ENCODE results near the gene CALD1. TPM values are rescaled to one million over a fixed set of nuclear protein-coding genes. Genes with fewer than 3 reads are reported as not detected.

Gene CALD1
- total RNA-seq, 3 donors from 2014 or later: 252 to 335 (median 266) TPM

GRCh38 chr7:134856691-134857090 lies 77.3 kb downstream of the CALD1 start:
- Histone ChIP-seq H3K9me3 (no peaks in the 10 kb centered on the region), H3K27me3 (no peaks in the 10 kb centered on the region), H3K27ac (peak overlapping the region in 1 of 2 donors; percentile 2), H3K36me3 (no peaks in the 10 kb centered on the region), H3K4me1 (peaks cover 0 to 11% of the 10 kb centered on the region in 2 donors), H3K4me3 (no peak overlapping the region)
- intact Hi-C loops (cut with DNase I; ENCODE audit: low total_unique reads): no loop called here
- no peak for DNase-seq (ENCODE audit: low spot score in 2 of 2)
- TF ChIP-seq POLR2A (IDR thresholded peaks at IDR 0.05) (no peak), POLR2AphosphoS5 (IDR thresholded peaks at IDR 0.05) (no peak), CTCF (IDR thresholded peaks at IDR 0.05) (no peak)

- intact Hi-C loops (cut with DNase I; ENCODE audit: low total_unique reads): no loop called here
These were observed 78.5 kb downstream of the CALD1 start for GRCh38 chr7:134857958-134858357.

DNA sequence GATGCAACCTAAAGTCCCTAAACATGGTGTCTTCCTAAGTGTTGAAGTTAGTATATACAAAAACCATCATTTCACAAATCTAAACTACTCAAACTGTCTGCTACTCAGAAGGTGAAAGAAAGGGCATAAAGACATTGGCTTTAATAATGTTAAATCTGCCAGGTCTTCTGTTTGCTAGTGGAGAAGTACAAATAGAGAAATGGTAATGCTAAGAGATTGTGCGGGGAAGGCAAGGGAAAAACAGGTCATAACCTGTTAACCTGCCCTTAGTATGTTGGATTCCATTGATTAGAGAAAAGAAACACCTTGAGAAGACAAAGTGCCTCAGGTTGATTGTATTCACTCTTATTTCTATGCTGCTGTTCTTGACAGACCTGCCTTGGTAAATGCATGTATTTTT lies 80.3 kb downstream of the CALD1 start:
- Histone ChIP-seq H3K4me3 (no peak overlapping the region), H3K4me1 (peaks cover 0 to 10% of the 10 kb centered on the region in 2 donors), H3K27me3 (no peaks in the 10 kb centered on the region), H3K36me3 (no peaks in the 10 kb centered on the region), H3K9me3 (no peaks in the 10 kb centered on the region), H3K27ac (no peak overlapping the region)
- no peak for TF ChIP-seq POLR2AphosphoS5 (IDR thresholded peaks at IDR 0.05)
- no peak for TF ChIP-seq POLR2A (IDR thresholded peaks at IDR 0.05)
- no peak for TF ChIP-seq CTCF (IDR thresholded peaks at IDR 0.05)
- intact Hi-C loops (cut with DNase I; ENCODE audit: low total_unique reads): no loop called here
- no peak for DNase-seq (ENCODE audit: low spot score in 2 of 2)

More at GRCh38 chr7:134857958-134858357, 78.5 kb downstream of the CALD1 start:
- no peaks in the 10 kb centered on the region for H3K9me3 ChIP-seq
- peaks cover 0 to 11% of the 10 kb centered on the region in 2 donors for H3K4me1 ChIP-seq
- no peaks in the 10 kb centered on the region for H3K27me3 ChIP-seq
- DNase-seq (ENCODE audit: low spot score in 2 of 2): no peak
- TF ChIP-seq POLR2AphosphoS5 (IDR thresholded peaks at IDR 0.05): no peak
- no peak for TF ChIP-seq POLR2A (IDR thresholded peaks at IDR 0.05)
- TF ChIP-seq CTCF (IDR thresholded peaks at IDR 0.05): no peak
- no peaks in the 10 kb centered on the region for H3K36me3 ChIP-seq
- no peak overlapping the region for H3K4me3 ChIP-seq
- no peak overlapping the region for H3K27ac ChIP-seq

DNA sequence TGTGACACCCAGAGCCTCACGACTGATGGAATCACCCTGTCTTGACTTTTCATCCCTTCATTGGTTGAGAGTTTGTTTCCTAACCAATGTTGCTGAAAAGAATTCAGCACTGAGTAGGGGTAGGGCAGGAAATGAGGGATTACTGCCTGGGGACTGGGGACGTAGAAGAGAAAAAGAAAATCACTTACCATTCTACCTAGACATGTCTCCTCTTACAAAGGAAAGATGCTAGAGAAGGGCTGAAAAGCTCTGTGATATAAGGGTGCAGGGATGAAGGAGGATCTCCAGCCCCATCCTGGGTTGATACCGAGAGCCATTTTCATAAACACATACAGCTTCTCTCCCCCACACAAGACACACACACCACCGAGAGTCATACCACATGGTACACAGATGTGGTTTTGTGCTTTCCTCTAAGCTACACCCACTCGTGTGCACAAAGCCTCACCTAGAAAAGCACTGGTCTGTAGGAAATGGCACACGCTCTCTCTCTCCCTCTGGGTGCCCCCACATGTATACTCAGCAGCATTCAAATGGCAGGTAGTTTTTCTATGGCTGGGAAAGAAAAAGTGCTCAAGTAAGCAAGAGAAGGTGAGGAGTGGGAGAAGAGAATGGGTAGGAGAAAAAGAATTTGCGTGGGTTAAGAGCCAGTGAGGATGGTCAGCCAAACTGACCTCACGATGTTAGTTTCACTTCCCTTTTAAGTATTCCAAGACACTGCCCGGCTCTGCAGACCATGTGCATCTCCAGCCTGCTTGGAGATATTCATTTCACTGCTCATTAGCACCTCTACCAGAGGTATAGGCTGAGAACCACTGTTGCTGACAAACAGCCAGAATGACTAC lies 85.8 kb downstream of the CALD1 start:
- H3K36me3 ChIP-seq: peaks cover 5% of the 10 kb centered on the region
- TF ChIP-seq POLR2A (IDR thresholded peaks at IDR 0.05): no peak
- intact Hi-C loops (cut with DNase I; ENCODE audit: low total_unique reads): no loop called here
- H3K27me3 ChIP-seq: no peaks in the 10 kb centered on the region
- H3K4me1 ChIP-seq: no peaks in the 10 kb centered on the region
- peak overlapping the region; percentile 23 to 56 (median 28) for H3K4me3 ChIP-seq
- peak overlapping the region; percentile 62 to 79 for H3K27ac ChIP-seq
- DNase-seq (ENCODE audit: low spot score in 2 of 2): no peak
- H3K9me3 ChIP-seq: no peaks in the 10 kb centered on the region

DNA sequence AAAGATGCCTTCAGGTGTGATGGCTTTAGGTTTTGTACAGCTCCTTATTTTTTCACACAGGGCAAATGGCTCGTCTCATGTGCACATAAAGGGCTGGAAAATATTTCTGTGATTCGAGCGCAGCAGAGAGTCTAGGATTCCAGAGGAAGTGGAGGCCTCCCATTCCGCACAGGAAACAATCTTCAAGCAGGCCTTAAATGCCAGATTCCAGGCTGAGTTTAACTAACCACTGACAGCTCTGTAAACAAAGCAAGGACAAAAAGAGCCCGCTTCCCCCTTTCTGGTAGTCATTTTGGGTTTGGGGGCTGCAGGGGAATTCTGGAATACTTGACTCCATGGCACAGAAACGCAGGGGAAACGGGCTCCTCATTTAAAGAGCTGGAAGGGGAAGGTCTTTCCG lies 87.2 kb downstream of the CALD1 start:
- Histone ChIP-seq H3K27ac (peak overlapping the region; percentile 51 to 73), H3K4me1 (no peaks in the 10 kb centered on the region), H3K36me3 (peaks cover 5% of the 10 kb centered on the region), H3K4me3 (peak overlapping the region in 1 of 3 donors; percentile 17), H3K27me3 (no peaks in the 10 kb centered on the region), H3K9me3 (no peaks in the 10 kb centered on the region)
- no peak for TF ChIP-seq CTCF (IDR thresholded peaks at IDR 0.05)
- no peak for TF ChIP-seq POLR2AphosphoS5 (IDR thresholded peaks at IDR 0.05)
- DNase-seq (ENCODE audit: low spot score in 2 of 2): no peak
- intact Hi-C loops (cut with DNase I; ENCODE audit: low total_unique reads): no loop called here
